ENCODE results near the gene NANOS3.

DNA sequence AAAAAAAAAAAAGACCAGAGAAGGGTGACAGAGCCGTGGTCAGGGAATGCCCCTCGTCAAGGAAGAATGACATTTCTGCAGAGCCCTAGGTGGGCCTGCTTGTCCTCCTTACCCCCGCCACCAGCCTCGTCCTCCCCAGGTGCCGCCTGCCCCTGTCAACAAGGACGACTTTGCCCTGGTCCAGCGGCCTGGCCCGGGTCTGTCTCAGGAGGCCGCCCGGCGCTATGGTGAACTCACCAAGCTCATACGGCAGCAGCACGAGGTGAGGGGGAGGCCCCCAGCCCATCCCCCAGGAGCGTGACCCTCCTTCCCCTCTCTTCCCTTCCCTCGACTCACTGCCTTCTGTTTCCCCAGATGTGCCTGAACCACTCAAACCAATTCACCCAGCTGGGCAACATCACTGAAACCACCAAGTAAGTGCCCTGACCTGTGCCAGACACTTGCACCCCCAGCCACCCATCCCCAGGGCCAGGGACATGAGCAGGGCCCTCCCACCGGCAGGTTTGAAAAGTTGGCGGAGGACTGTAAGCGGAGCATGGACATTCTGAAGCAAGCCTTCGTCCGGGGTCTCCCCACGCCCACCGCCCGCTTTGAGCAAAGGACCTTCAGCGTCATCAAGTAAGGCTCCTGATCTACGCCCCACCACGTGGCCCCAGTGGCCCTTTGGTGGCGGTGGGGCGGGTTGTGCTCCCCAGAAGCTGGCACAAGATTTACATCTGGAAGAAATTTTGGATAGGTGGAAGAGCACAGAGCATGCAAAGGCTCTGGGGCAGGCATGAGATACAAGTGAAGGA is 46.5 kb downstream of the NANOS3 start:
- TF ChIP-seq POLR2A (IDR thresholded peaks at IDR 0.05; ENCODE audit: low read length) (no peak), GATA1 (IDR thresholded peaks at IDR 0.05; ENCODE audit: low read depth, low read length) (no peak)

All from erythroblast (primary cell).